ENCODE measurements around the gene KNSTRN.

The KNSTRN gene, protein sequence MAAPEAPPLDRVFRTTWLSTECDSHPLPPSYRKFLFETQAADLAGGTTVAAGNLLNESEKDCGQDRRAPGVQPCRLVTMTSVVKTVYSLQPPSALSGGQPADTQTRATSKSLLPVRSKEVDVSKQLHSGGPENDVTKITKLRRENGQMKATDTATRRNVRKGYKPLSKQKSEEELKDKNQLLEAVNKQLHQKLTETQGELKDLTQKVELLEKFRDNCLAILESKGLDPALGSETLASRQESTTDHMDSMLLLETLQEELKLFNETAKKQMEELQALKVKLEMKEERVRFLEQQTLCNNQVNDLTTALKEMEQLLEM

GRCh38 chr15:40382580-40383456 lies at the start of gene KNSTRN:
Gene KNSTRN (plus strand): TSS chr15:40382721. CDS start chr15:40382836, 115 bp downstream.
- DNase-seq (ENCODE audit: low read depth in 2 of 2), result peak; percentile 79 to 84

- DNase-seq (ENCODE audit: low read depth in 2 of 2), result no peak
Observed at GRCh38 chr15:40333922-40334492, 48.5 kb upstream of the KNSTRN start.

- DNase-seq (ENCODE audit: low read depth in 2 of 2), result no peak
Observed at GRCh38 chr15:40334541-40334940, 48.0 kb upstream of the KNSTRN start.

GRCh38 chr15:40334941-40335795 lies 47.4 kb upstream of the KNSTRN start:
- DNase-seq (ENCODE audit: low read depth in 2 of 2), result no peak

DNA sequence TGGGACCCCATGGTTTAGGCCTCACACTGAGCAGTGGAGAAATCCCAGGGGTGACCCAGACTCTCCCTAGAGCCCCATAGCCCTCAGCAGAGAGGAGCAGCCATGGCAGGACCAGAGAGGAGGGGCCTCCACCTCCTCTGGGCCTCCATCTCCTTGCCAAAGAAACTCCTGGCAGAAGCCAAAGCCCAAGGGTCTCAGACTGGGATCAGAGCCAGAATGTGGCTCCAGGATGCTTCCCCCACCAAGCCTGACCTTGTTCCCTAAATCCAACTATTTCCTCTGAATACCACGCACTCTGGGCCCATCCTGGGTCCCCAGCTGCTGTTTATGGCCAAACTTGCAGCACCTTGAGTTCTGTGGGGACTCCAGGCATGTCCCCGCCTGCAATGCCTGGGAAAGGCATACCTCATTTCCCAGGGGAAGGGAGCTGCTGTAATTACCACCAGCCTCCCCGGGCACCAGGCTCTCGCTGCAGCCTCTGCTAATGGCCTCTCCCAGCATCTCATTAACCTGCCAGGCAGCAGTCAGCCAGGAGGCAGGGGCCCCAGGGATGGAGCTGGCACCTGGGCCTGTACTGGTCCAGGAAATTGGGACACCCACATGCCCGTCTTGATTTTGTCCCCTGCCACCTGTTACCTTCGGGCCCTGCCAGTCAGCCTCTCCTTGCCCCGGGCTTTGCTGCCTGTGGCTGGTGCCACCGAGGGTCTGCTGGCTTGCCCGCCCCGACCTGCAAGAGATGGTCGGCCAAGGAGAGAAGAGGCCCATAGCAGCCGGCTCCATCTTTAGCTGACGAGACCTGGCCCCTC lies 46.4 kb upstream of the KNSTRN start:
- no peak for DNase-seq (ENCODE audit: low read depth in 2 of 2)

DNA sequence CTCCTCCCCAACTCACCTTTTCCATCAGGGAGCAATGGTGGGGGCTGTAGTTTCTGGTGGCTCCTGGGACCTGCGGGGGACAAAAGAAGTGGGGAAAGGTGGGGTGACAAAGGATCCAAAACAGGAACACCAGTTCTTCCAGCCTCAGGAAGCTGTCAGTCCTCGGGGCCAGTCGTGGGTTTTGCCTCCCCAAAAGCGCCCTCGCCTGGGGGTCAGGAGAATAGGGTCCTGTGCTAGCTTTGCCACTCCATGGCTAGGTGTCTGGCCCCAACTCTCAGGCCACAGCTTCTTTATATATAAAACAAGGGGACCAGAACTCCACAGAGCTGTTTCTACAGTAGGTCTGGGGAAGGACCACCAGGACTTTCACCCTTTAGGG lies 45.8 kb upstream of the KNSTRN start:
- no peak for DNase-seq (ENCODE audit: low read depth in 2 of 2)

DNA sequence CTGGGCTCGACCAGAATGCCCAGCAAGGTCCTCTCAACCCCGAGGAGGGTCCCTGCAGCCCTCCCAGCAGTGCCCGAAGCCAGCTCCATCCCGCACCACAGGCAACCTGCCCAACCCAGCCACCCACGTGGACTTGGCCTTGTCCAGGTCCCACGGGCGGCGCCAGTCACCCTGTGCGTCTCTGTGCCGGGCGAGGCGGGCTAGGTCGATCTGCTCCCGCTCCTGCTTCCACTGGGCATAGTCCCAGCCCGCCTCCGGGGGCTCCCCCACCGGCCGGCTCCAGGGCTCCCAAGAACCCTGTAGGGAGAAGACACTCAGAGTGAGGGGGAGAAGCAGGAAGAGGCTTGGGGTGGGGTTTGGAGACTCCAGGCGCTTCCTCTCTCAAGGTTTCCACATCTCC lies 44.9 kb upstream of the KNSTRN start:
- DNase-seq (ENCODE audit: low read depth in 2 of 2), result no peak

- peak; percentile 37 to 59 for DNase-seq (ENCODE audit: low read depth in 2 of 2)
Observed at GRCh38 chr15:40338041-40338657, 44.4 kb upstream of the KNSTRN start.

- DNase-seq (ENCODE audit: low read depth in 2 of 2), result no peak
Observed at GRCh38 chr15:40338921-40339620, 43.5 kb upstream of the KNSTRN start.

DNA sequence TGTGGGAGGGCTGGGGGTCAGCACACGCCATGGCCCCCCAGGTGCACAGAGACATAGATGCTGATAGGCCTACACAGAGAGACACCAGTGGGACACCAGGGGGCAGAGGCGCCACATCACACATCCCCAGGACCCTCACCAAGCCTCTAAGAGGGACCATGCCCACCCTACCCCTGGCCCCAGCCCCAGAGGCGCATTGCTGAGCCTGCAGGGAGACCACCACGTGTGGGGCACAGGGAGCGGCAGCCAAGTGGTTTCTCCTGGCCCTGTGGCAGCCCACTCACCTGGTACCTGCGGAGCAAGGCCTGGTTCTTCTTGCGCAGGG lies 42.9 kb upstream of the KNSTRN start:
- no peak for DNase-seq (ENCODE audit: low read depth in 2 of 2)

DNA sequence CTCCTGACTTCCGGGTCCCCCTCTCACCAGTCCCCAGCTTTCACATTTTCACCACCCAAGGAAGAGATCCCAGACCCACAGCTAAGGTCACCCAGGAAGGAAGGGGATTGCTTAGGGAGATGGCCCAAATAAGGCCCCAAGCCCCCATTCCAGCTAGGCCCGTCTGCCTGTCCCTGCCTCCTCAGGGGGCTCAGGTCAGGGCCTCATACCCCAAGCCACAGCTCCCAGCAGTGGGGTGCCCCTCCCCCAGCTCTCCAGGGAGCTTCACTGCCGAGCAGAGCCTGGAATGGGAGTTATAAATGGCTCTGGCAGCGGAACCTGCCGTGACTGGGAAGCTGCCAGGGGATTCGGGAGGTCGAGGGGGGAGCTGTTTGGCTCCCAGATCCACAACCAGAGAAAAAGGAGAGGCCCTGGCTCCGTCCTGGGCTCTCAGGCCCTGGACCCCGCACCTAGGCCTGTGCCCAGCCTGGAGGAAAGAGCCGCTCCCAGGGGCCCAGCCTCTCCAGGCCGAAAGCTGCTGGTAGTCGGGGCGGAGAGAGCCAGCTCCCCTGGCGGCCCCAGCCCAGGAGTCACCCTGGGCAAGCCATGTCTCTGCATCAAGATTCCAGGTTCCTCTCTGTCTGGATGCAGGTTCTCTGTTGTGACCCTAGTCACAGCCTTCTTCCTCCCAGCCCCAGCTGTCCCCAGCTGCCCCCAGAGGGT lies 42.3 kb upstream of the KNSTRN start:
- no peak for DNase-seq (ENCODE audit: low read depth in 2 of 2)

- no peak for DNase-seq (ENCODE audit: low read depth in 2 of 2)
Observed at GRCh38 chr15:40340740-40341400, 41.7 kb upstream of the KNSTRN start, which contains the start of gene CCDC9B. Gene CCDC9B (minus strand): TSS chr15:40340939. CDS start chr15:40340819, 120 bp downstream.

DNA sequence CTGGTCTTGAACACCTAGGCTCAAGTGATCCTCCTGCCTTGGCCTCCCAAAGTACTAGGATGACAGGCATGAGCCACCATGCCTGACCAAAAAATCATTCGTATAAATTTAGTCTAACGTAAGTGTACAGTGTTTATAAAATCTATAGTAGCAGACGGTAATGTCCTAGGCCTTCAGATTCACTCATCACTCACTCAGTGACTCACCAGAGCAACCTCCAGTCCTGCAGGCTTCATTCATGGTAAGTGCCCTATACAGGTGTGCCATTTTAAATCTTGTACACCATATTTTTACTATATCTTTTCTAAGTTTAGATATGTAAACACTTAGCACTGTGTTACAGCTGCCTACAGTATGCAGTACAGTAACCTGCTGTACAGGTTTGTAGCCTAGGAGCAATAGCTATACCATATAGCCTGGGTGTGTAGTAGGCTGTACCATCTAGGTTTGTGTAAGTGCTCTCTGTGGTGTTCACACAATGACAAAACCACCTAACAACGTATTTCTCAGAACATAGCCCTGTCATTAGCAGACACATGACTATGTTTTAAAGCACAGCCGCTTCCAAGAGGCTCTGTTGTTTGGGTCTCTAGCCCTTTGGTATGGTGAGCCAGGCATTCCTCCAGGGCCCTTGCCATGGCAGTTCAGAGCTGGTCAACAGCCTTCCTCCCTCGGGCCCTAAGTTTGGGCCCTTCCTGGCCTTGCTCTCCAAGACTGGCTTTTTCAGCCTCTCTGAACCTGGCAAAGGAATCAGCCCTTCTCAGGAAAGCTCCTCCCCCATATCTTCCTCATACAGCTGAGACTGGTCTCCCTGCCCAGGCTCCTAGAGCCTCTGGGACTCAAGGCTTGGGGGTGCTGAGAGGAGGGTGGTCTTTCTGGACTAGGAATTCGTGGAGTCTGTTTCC lies 39.9 kb upstream of the KNSTRN start:
- no peak for DNase-seq (ENCODE audit: low read depth in 2 of 2)

- DNase-seq (ENCODE audit: low read depth in 2 of 2), result no peak
Observed at GRCh38 chr15:40343512-40343911, 39.0 kb upstream of the KNSTRN start.

- DNase-seq (ENCODE audit: low read depth in 2 of 2), result no peak
Observed at GRCh38 chr15:40344217-40344616, 38.3 kb upstream of the KNSTRN start.

DNA sequence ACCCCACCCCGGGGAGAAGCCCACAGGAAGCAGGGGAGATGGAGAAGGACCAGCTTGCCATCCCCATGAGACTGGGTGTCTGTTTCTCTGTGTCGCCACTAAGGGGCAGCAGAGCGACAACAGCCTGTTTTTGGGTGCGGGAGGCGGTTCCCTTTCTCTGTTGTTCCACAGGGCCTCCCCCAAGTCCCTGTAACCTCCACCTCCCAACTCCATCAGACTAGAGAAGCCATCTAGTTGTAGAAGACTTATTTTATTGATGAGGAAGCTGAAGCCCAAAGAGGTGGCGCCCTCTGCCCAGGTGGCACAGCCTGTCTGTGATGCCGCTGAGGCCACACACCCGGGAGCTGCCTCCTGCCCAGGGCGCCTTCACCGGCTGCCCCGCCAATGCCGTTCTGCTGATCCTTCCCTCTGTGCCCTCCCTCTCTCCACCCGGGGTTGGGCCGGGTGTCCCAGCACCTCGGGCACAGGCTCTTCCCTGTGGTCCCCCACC lies 37.8 kb upstream of the KNSTRN start:
- peak; percentile 36 to 45 for DNase-seq (ENCODE audit: low read depth in 2 of 2)

GRCh38 chr15:40345225-40345866 lies 37.2 kb upstream of the KNSTRN start:
- DNase-seq (ENCODE audit: low read depth in 2 of 2), result no peak

Data from stimulated activated CD8-positive, alpha-beta memory T cell treated with anti-CD3 and anti-CD28 coated beads, Interleukin-2, amount 100 ng/mL, for 1 hour (primary cell).